NOMO-1 (cell line): ENCODE data around the gene STX1A.
A peak's percentile ranks its signal among the peaks of the same experiment; 100 is the strongest.

ENCODE experiments used
- DNase-seq, 2 experiments: peaks; one replicate each; lab custom pipeline; 2025; ENCODE audit not compliant: unreplicated experiment in 2 of 2; lab: John Stamatoyannopoulos, UW

STX1A gene

GRCh38 chr7:73708961-73709549 is 10.4 kb downstream of the STX1A start:
- no peak for DNase-seq

DNA sequence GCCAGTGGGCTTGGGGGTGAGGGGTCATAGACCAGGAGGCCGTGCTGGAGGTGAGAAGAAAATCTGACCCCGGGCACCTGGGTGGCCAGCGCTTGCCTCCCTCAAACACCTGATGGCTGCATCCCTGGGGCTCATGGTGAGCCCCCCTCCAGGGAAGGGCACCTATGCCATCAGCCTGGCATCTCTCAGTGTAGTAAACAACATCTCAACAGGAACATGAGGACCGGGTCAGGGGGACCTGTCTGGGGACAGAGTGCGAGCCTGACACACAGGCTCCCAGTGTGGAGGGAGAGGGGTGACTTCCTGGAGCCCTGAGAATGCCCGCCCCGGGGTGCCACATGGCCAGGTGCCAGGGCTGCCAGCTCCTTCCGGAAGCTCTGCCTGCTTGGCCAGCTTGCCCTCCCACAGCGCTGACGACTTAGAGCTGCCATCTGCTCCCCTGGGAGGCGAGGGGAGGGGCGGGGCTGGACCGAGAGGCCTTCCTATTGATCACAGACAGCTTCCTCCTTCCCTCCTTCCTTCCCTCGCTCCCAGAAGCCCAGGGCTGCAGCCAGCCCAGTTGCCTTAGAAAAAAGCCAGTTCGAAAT is 12.3 kb downstream of the STX1A start:
- DNase-seq, result no peak

DNA sequence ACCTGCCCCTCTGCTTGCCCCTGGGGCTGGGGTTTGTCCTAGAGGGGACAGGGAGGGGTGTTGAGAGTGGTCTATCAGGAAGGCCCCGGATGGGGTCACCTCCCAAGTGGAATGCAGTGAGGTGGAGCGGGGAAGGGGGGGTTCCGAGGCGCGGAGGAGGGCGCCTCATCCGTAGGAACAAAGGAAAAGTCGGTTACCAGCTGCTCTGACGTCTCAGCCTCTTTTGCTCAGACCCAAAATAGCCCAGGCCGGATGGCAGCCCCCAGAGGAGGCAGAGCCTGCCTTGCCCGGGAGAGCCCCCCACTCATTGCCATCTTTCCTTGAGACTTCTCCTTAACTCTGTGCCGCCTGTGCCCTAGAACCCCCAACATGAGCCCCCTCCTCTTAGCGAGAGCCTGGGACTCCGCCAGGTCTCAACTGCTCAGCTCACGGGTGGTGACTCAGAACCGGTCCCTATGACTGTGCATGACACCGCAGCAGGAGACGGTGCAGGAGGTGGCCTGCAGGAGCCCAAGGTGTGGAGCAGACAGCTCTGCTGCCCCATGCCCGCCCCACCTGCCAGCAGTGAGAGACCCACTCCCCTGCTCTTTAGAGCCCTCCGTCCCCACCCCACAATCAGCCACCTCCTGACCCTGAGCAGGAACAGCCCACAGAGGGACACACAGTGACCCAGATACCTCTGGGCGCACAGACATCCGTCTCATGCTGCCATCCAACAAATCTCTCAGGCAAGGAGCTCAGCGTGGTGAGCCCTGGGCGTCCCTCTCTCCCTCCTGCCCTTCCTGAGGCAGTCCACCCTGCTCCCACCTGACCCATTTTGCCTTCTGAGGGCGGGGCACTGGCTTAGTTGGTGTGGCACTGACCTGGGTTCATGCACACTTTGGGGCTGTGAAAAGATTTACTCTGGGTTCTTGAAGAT is 13.1 kb downstream of the STX1A start:
- DNase-seq, result no peak

GRCh38 chr7:73705551-73705920 is 13.9 kb downstream of the STX1A start:
- no peak for DNase-seq

GRCh38 chr7:73704640-73705550 is 14.6 kb downstream of the STX1A start:
- DNase-seq, result no peak

DNA sequence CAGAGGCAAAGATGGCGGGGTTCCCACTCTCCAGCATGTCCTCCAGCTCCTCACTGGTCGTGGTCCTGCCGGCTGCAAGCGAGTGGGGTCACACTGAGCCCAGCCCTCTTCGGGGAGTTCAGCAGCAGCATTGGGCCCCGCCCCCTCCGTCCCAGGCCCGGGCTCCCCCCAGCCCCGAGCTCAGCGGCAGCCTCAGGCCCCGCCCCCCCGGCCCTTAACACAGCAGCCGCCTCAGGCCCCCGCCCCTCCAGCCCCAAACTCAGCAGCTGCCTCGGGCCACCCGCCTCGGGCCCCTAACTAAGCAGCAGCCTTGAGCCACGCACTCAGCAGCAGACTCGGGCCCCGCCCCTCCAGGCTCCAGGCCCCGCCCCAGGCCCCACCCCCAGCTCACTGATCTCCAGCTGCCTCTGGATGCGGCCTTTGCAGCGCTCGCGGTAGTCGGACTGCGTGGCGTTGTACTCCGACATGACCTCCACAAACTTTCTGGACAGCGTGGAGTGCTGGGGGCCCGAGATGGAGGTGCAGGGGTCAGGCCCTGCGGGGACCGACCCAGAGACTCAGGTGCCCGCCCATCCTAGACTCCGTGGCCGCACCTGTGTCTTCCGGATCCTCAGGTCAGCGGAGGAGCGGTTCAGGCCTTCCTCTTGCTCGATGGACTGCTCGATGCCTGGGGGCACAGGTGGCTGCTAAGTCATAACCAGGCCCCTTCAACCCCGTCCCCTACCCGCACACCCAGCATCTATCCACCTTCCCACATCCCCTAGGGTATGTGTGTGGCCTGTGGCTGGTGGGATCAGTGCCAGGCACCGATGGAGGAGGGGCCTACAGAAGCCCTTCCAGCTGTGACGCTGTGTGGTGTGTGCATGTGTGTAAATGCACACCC is 15.5 kb downstream of the STX1A start:
- no peak for DNase-seq

DNA sequence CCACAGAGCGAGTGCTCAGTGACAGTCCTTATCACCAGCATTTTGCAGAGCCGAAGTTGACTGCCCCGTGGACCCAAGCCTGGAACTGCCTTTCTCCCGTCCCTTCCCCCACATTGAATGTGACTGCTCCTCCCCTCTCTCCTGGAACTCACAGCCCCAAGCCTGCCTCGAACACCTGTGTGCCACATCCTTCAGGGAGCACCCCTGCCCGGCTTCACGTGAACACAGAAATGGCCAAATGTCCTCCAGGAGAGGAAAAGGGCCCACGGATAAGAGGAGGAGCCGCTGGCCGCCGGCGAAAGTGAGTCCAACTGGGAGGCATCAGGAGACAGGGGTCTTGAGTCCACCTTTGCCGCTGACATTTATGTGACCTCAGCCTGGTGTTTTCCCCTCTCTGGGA is 16.2 kb downstream of the STX1A start:
- DNase-seq, result no peak

GRCh38 chr7:73702665-73703064 is 16.8 kb downstream of the STX1A start:
- no peak for DNase-seq

DNA sequence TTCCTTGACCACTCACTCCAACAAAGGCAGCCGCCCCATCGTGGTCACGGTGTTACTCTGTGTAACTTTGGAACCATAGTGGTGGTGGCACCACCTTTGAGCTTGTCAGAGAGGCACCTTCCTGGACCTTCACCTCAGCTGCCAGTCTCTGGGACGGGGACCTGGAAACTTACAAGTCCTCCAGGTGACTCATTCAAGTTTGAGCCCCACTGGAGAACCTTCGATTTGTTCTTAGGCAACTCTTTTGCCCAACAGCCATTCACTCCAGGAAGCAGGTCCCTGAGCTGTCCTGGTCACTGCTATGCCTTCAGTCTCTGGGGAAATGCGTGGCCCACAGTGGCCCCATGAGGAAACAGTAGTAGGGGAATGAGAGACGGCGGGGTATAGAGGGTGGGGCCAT is 17.2 kb downstream of the STX1A start:
- DNase-seq, result no peak

DNA sequence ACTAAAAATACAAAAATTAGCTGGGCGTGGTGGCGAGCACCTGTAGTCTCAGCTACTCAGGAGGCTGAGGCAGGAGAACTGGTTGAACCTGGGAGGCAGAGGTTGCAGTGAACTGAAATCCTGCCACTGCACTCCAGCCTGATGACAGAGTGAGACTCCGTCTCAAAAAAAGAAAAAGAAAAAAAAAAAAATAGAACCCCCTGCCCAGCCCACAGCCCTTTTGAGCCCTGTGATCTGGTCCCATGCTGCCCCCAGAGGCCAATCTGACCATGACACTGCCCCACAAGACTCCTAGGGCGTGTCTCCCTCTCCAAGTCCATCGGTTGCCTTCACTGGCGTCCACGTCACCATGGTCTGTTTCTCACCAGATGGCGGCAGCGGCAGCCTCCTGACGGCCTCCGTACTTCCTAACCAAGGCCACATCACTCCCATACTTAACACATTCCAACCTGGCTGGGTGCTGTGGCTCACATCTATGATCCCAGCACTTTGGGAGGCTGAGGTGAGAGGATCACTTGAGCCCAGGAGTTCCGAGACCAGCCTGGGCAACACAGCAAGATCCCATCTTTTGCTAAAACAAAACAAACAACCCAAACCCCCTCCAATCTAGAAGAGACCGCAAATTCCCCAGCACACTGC is 18.0 kb downstream of the STX1A start:
- peak in 1 of 2 experiments; percentile 38 for DNase-seq

GRCh38 chr7:73700581-73701134 is 18.8 kb downstream of the STX1A start:
- DNase-seq, result no peak

DNA sequence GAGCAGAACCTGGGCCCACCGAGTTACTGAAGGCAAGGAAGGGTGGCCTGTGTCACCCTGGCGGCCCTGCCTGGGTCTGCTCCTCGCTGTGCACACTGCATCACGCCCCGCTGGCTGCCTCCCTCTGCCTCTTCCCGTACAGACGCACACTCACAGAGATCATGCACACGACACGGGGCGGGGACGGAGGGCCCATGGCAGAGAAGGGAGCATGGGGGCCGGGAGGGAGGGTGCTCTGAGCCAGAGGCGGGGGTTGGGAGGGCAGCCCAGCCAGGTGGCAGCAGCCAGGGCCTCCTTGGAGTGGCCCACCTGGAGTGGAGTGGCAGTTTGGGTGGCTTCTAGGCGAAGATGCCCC is 19.4 kb downstream of the STX1A start:
- DNase-seq, result no peak

DNA sequence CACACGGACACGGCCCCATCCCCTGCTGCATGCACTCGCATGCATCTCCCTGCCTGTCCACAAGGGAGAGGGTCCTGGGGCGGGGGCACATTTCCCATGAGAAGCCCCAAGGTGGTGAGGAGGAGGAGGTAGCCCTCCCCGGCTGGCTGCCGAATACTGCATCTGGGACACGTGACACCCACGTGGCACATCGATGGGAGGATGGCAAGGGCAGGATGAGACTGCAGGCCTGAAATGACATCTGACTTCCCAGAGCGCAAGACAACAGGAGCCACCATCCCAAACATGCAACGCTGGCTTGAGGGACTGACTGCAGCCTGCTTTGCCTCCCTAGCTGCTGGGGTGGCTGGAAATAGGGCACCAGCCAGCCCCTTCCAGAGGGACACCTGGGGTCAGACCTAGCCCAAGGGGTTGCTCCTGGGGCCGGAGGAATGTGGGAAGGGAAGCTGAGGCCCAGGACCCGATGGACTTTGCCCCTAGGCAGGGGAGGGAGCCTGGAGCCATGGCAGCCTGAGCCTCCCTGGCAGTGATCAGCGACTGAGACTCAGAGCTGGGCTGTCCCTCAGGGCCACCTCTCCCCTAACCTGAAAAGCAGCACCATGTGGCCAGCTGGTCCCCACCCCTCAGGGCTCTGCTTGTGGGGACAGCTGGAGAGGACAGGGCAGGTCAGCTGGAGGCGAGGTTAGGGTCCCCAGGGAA is 19.9 kb downstream of the STX1A start:
- DNase-seq, result no peak

GRCh38 chr7:73698410-73698809 is 21.1 kb downstream of the STX1A start:
- DNase-seq, result no peak

DNA sequence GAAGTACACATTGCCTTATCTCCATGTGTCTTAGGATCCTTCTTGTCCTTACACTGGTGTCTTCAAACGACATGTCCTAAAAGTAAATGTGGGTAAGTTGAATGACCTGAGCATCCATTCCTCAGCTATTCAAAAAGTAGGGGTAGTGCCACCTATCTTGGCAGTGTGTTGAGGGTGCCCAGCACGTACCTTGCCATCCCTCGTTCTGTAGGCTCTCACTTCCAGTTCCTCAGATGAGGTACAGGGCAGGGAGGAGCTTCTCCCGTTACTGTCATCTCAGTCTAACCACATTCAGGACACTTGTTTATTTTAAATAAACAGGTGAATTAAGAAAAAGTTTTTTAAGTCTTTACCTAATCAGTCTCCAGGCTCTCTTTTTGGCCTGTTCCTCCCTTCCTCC is 23.1 kb downstream of the STX1A start:
- no peak for DNase-seq

DNA sequence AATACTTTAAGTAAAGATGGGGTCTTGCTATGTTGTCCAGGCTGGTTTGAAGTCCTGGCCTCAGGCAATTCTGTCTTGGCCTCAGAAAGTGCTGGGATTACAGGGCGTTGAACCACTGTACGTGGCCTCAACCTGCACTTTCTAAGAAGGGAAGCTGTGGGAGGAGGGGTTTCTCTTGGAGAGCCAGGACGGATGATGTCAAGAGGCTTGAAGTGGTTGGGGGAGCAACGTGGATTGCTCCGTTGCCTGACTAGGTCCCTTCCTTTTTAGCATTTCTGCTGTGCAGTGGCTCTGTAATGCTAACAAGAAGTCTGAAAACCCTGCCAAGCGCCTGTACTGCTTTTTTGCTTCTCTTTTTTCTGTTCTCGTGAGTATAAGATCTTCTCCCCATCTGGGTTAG is 28.8 kb downstream of the STX1A start:
- DNase-seq, result no peak

- DNase-seq, result no peak
Observed at GRCh38 chr7:73688288-73688687, 31.2 kb downstream of the STX1A start.

DNA sequence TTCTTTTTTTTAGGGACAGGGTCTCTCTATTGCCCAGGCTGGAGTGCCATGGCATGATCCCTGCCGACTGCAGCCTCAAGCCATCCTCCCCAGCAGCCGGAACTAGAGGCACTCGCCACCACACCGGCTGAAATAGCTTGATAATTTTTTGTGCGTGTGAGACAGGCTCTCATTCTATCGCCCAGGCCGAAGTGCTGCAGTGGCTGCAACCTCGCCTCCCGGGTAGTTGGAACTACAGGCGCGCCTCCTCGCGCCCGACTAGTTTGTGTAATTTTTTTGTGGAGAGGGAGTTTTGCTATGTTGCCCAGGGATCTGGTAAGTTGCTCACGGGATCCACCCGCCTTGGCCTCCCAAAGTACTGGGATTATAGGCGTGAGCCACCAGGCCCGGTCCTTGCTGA is 34.2 kb downstream of the STX1A start:
- no peak for DNase-seq
